Spleen (tissue), 7 donors: ENCODE data around the gene HLF.

Source experiments
- CTCF ChIP-seq, 11 experiments: fragments of 200-600 bp in 7 of 11; fragments of 450-650 bp in 4 of 11; sonication (generic) in 4 of 11; IDR thresholded peaks in 8 of 11; conservative IDR thresholded peaks in 3 of 11; 1 replicate in 7 of 11; 2 replicates in 4 of 11; pipeline versions ENCODE4 v1.4.0 to v1.8.0; 2016 to 2021; ENCODE audit warnings: antibody characterized with exemption in 11 of 11, inconsistent platforms in 4 of 11, mild to moderate bottlenecking in 1 of 11
- POLR2A ChIP-seq, 3 donors: fragments of 450-650 bp; IDR thresholded peaks; one replicate each; pipeline ENCODE4 v1.5.1; 2017; ENCODE audit warnings: antibody characterized with exemption in 3 of 3, mild to moderate bottlenecking in 1 of 3
- POLR2AphosphoS5 ChIP-seq, 3 donors: sonication (generic); formaldehyde crosslinking; IDR thresholded peaks; one replicate each; pipeline ENCODE4 v1.5.1; 2017; ENCODE audit warnings: antibody characterized with exemption in 3 of 3
- donor health status: DM: no; HTN: no; CAD: no; lungs with moderate emphysema.
- donor health status: DM: no; HTN: no; CAD: no.
- donor health status: DM: no; HTN: no; CAD: no.

GRCh38 chr17:55347341-55347740 is 82.6 kb downstream of the HLF start:
- TF ChIP-seq CTCF (IDR thresholded peaks at IDR 0.05 in 8 of 11, conservative IDR thresholded peaks at IDR 0.05 in 3 of 11) (no peak), POLR2A (IDR thresholded peaks at IDR 0.05) (no peak), POLR2AphosphoS5 (IDR thresholded peaks at IDR 0.05) (no peak)
